Neural progenitor cell (in vitro differentiated cells): ENCODE measurements around the gene PRMT7. TPM values are rescaled to one million over a fixed set of nuclear protein-coding genes. Genes with fewer than 3 reads are reported as not detected.
A peak's percentile ranks its signal among the peaks of the same experiment; 100 is the strongest.

Experiments used
- DNase-seq: peaks from one replicate; pipeline ENCODE4 v3.0.0-alpha.2; 2016; ENCODE audit warnings: low spot score
- H2AFZ ChIP-seq: fragments of 200-600 bp; sonication (generic); replicated peaks from 2 replicates; pipeline ENCODE4 v1.6.1; 2016; ENCODE audit warnings: antibody characterized with exemption
- H3F3A ChIP-seq: fragments of 200-600 bp; sonication (generic); 2 replicates; pipeline ENCODE4 v1.6.1; 2016; ENCODE audit warnings: antibody characterized with exemption, low read depth
- H3K27ac ChIP-seq: fragments of 200-600 bp; sonication (generic); 2 replicates; pipeline ENCODE4 v1.5.1; 2016; ENCODE audit warnings: mild to moderate bottlenecking
- H3K27me3 ChIP-seq: fragments of 200-600 bp; sonication (generic); 2 replicates; pipeline ENCODE4 v1.6.1; 2016; ENCODE audit warnings: mild to moderate bottlenecking, moderate library complexity
- H3K36me3 ChIP-seq: fragments of 200-600 bp; sonication (generic); 2 replicates; pipeline ENCODE4 v1.5.1; 2016
- H3K4me1 ChIP-seq: fragments of 200-600 bp; sonication (generic); 2 replicates; pipeline ENCODE4 v1.6.1; 2016; ENCODE audit warnings: mixed run types
- H3K4me2 ChIP-seq: fragments of 200-600 bp; sonication (generic); 2 replicates; pipeline ENCODE4 v1.6.1; 2016
- H3K4me3 ChIP-seq: fragments of 200-600 bp; sonication (generic); 2 replicates; pipeline ENCODE4 v1.5.1; 2016
- H3K79me2 ChIP-seq: fragments of 200-600 bp; sonication (generic); 2 replicates; pipeline ENCODE4 v1.6.1; 2016; ENCODE audit warnings: low read depth
- H3K9ac ChIP-seq: fragments of 200-600 bp; sonication (generic); 2 replicates; pipeline ENCODE4 v1.6.1; 2016
- H3K9me3 ChIP-seq: fragments of 200-600 bp; sonication (generic); 2 replicates; pipeline ENCODE4 v1.5.1; 2016; ENCODE audit warnings: low read depth
- H4K20me1 ChIP-seq: fragments of 200-600 bp; sonication (generic); 2 replicates; pipeline ENCODE4 v1.6.1; 2016; ENCODE audit warnings: low read depth
- H3K27ac Mint-ChIP-seq: 3 replicates; pipeline ENCODE4 v1.8.0; 2021; ENCODE audit warnings: mixed read lengths
- H3K27me3 Mint-ChIP-seq: 2 replicates; pipeline ENCODE4 v1.8.0; 2022; ENCODE audit warnings: low read depth, mild to moderate bottlenecking, inconsistent platforms, moderate library complexity, mixed read lengths; ENCODE audit not compliant: insufficient read depth
- H3K36me3 Mint-ChIP-seq: 3 replicates; pipeline ENCODE4 v1.8.0; 2021; ENCODE audit warnings: mixed read lengths
- H3K4me1 Mint-ChIP-seq: 3 replicates; pipeline ENCODE4 v1.8.0; 2021; ENCODE audit warnings: mixed read lengths
- H3K4me3 Mint-ChIP-seq: 3 replicates; pipeline ENCODE4 v1.8.0; 2021; ENCODE audit warnings: mild to moderate bottlenecking, moderate library complexity, mixed read lengths
- H3K9me3 Mint-ChIP-seq: 3 replicates; pipeline ENCODE4 v1.8.0; 2020; ENCODE audit warnings: mixed read lengths
- EZH2 ChIP-seq: fragments of 200-600 bp; sonication (generic); IDR thresholded peaks from 2 replicates; pipeline ENCODE4 v1.6.1; 2017; ENCODE audit warnings: antibody characterized with exemption, mild to moderate bottlenecking, moderate library complexity
- EZH2phosphoT487 ChIP-seq: fragments of 200-600 bp; sonication (generic); IDR thresholded peaks from 2 replicates; pipeline ENCODE4 v1.6.1; 2017; ENCODE audit warnings: antibody characterized with exemption
- total RNA-seq: library from RNA; depleted of rRNA; stranded (reverse); fragments of >200 nt; gene quantifications from 2 replicates; pipeline ENCODE4 v1.2.3, GENCODE V29; 2015; ENCODE audit warnings: low replicate concordance
- TF ChIP-seq, protein P1 (sequence below): fragments of 200-600 bp; sonication (generic); IDR thresholded peaks from 2 replicates; pipeline ENCODE4 v1.5.1; 2017; ENCODE audit warnings: antibody characterized with exemption, mild to moderate bottlenecking

The PRMT7 gene
- total RNA-seq, 1 donor from 2014 or later = 70.2 TPM

DNA sequence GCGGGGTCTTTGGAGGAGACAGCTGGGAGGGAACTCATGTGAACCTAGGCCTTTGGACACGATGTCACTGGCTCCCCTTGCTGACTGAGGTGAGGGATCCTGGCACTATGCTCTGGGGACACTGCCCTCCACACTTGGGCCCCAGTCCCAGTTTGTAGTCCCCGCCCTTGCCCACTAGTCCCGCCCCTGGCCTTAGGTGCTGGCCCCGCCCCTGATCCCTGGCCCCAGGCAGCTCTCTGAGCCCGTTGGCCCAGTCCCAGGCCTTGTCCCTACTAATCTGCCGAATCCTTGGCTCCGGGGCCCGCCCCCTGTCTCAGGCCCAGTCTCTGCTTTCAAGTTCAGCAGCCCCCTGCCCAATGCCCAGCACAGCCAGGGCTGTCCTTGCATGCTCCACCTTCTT lies 76.5 kb downstream of the PRMT7 start:
- peak; percentile 28 for DNase-seq
- H3K4me3 ChIP-seq = no peak overlapping the region
- Mint-ChIP-seq H3K4me1 (peaks cover 27% of the 10 kb centered on the region), H3K36me3 (no peaks in the 10 kb centered on the region), H3K27me3 (peaks cover 13% of the 10 kb centered on the region), H3K4me3 (no peak overlapping the region), H3K9me3 (no peaks in the 10 kb centered on the region), H3K27ac (peak overlapping the region; percentile 79)
- no peaks in the 10 kb centered on the region for H3K9me3 ChIP-seq
- no peaks in the 10 kb centered on the region for H4K20me1 ChIP-seq
- no peak overlapping the region for H3K9ac ChIP-seq
- H3K27me3 ChIP-seq = no peaks in the 10 kb centered on the region
- no peaks in the 10 kb centered on the region for H3K79me2 ChIP-seq
- H3K4me1 ChIP-seq = peaks cover 24% of the 10 kb centered on the region
- H3F3A ChIP-seq = peaks cover 13% of the 10 kb centered on the region
- no peak overlapping the region for H2AFZ ChIP-seq
- H3K4me2 ChIP-seq = no peak overlapping the region
- no peaks in the 10 kb centered on the region for H3K36me3 ChIP-seq
- TF ChIP-seq EZH2 = no peak
- no peak for TF ChIP-seq EZH2phosphoT487
- TF ChIP-seq, protein P1, sequence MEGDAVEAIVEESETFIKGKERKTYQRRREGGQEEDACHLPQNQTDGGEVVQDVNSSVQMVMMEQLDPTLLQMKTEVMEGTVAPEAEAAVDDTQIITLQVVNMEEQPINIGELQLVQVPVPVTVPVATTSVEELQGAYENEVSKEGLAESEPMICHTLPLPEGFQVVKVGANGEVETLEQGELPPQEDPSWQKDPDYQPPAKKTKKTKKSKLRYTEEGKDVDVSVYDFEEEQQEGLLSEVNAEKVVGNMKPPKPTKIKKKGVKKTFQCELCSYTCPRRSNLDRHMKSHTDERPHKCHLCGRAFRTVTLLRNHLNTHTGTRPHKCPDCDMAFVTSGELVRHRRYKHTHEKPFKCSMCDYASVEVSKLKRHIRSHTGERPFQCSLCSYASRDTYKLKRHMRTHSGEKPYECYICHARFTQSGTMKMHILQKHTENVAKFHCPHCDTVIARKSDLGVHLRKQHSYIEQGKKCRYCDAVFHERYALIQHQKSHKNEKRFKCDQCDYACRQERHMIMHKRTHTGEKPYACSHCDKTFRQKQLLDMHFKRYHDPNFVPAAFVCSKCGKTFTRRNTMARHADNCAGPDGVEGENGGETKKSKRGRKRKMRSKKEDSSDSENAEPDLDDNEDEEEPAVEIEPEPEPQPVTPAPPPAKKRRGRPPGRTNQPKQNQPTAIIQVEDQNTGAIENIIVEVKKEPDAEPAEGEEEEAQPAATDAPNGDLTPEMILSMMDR = no peak
- no peak overlapping the region for H3K27ac ChIP-seq

DNA sequence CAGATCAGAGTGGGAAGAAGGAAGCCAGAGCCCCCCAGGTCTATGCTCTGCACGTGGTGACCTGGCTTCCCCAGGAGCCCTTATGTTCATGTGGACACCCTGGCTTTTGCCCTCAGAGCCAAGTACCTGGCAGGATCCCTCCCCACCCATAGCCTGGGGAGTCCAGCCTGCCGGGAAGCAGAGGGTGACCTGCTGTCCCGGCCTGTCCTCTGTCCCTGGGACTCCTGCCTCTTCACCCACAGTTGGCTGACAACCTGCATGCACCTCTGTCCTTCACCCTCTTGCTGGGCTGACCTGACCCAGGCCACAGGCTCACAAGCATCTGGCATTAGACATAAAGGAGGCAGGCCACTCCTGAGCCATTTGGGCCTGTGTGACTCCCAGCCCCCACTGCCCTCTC lies 77.3 kb downstream of the PRMT7 start:
- H3K4me2 ChIP-seq = no peak overlapping the region
- TF ChIP-seq EZH2 = no peak
- TF ChIP-seq, protein P1 = no peak
- TF ChIP-seq EZH2phosphoT487 = no peak
- H3K27ac ChIP-seq = no peak overlapping the region
- H3K36me3 ChIP-seq = no peaks in the 10 kb centered on the region
- H3K9ac ChIP-seq = no peak overlapping the region
- H3K4me3 ChIP-seq = no peak overlapping the region
- Mint-ChIP-seq H3K36me3 (no peaks in the 10 kb centered on the region), H3K4me1 (peaks cover 22% of the 10 kb centered on the region), H3K4me3 (no peak overlapping the region), H3K27me3 (peaks cover 10% of the 10 kb centered on the region), H3K9me3 (no peaks in the 10 kb centered on the region), H3K27ac (peak overlapping the region; percentile 79)
- no peak overlapping the region for H2AFZ ChIP-seq
- H3K27me3 ChIP-seq = no peaks in the 10 kb centered on the region
- H3K9me3 ChIP-seq = no peaks in the 10 kb centered on the region
- peaks cover 13% of the 10 kb centered on the region for H3F3A ChIP-seq
- peaks cover 24% of the 10 kb centered on the region for H3K4me1 ChIP-seq
- H4K20me1 ChIP-seq = no peaks in the 10 kb centered on the region
- no peak for DNase-seq
- no peaks in the 10 kb centered on the region for H3K79me2 ChIP-seq

DNA sequence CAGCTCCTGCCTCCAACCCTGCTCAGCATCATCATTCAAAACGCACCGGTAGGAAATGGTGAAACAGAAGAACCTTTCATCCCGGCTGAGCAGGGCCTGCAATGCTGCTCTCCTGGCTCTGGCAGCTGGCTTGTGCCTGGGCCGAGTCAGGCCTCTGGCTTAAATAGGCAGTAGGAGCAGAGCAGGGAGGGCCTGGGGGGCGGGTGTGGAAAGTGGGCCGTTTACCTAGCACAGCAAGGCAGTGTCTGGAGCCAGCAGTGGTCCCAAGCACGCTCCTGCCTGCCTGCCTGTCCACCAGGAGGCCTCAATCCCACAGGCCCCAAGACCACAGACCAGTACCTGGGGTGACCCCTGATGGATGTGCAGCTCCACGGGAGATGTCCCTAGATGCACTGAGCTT lies 78.2 kb downstream of the PRMT7 start:
- H3K27ac Mint-ChIP-seq = no peak overlapping the region

More for the DNA sequence above, 78.2 kb downstream of the PRMT7 start:
- H3K4me2 ChIP-seq = no peak overlapping the region
- no peak overlapping the region for H3K27ac ChIP-seq
- Mint-ChIP-seq H3K9me3 (no peaks in the 10 kb centered on the region), H3K4me1 (peaks cover 21% of the 10 kb centered on the region), H3K36me3 (no peaks in the 10 kb centered on the region), H3K27me3 (peaks cover 5% of the 10 kb centered on the region), H3K4me3 (no peak overlapping the region)
- H3K27me3 ChIP-seq = no peaks in the 10 kb centered on the region
- DNase-seq = no peak
- H3F3A ChIP-seq = peaks cover 13% of the 10 kb centered on the region
- H3K36me3 ChIP-seq = no peaks in the 10 kb centered on the region
- no peaks in the 10 kb centered on the region for H3K79me2 ChIP-seq
- H3K9me3 ChIP-seq = no peaks in the 10 kb centered on the region
- H2AFZ ChIP-seq = peak overlapping the region; percentile 5
- H4K20me1 ChIP-seq = no peaks in the 10 kb centered on the region
- H3K4me3 ChIP-seq = no peak overlapping the region
- peaks cover 22% of the 10 kb centered on the region for H3K4me1 ChIP-seq
- TF ChIP-seq EZH2 (no peak), EZH2phosphoT487 (no peak)
- TF ChIP-seq, protein P1 = no peak
- H3K9ac ChIP-seq = no peak overlapping the region
